ENCODE measurements around the gene MCM3.

- TF ChIP-seq CTCF (conservative IDR thresholded peaks at IDR 0.05; ENCODE audit: low read length) = no peak
- TF ChIP-seq EZH2phosphoT487 (IDR thresholded peaks at IDR 0.05; ENCODE audit: borderline replicate concordance) = no peak
Observed at GRCh38 chr6:52312461-52312860, 27.9 kb upstream of the MCM3 start.

All from Loucy (cell line).